Right lobe of liver (tissue), 4 donors: Measurements from ENCODE around the gene PMFBP1.

Source experiments
- CTCF ChIP-seq, 4 donors: fragments of 200-600 bp in 3 of 4; fragments of 450-650 bp in 1 of 4; IDR thresholded peaks; one replicate each; pipeline versions ENCODE4 v1.5.1 to v1.8.0; 2016 to 2022; ENCODE audit warnings: antibody characterized with exemption in 4 of 4, mild to moderate bottlenecking in 2 of 4
- POLR2A ChIP-seq: fragments of 450-650 bp; IDR thresholded peaks from one replicate; pipeline ENCODE4 v1.6.1; 2017; ENCODE audit warnings: antibody characterized with exemption, mild to moderate bottlenecking
- donor health status: DM: no; HTN: no; CAD: no.
- donor health status: DM: no; HTN: no; CAD: no.
- donor health status: DM: no; HTN: yes; CAD: no.

DNA sequence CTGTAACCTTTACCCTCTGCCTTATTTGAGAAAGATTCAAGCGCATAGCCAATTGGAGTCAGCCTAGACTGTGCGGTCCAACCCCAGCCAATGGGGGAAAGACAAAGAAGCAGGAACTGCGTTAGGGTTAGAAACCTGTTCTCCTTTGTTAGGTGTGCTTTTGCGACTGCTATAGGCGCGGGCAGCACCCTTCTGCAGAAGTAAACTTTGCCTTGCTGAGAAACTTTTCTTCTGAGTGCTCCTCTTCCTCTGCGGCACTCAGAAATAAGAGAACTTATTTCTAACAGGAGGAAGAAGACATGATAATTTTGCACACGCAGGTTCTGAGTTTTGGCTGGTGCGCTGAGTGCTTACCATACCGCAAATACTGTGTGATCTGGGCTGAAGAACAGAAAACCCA lies 87.5 kb downstream of the PMFBP1 start:
- TF ChIP-seq CTCF (IDR thresholded peaks at IDR 0.05) (no peak), POLR2A (no peak)
